Neural cell (in vitro differentiated cells): Measurements from ENCODE around the gene INO80. TPM values are rescaled to one million over a fixed set of nuclear protein-coding genes. Genes with fewer than 3 reads are reported as not detected.

Experiments
- H2AFZ ChIP-seq: fragments of 200-600, 300-800 bp; sonication (generic), shearing (Covaris generic); 2 replicates; pipeline ENCODE4 v1.6.0; 2014; ENCODE audit warnings: low read depth, mild to moderate bottlenecking, antibody characterized with exemption, low read length, moderate library complexity
- H3F3A ChIP-seq: fragments of 200-600 bp; shearing (Covaris generic); 2 replicates; pipeline ENCODE4 v1.6.1; 2016; ENCODE audit warnings: mild to moderate bottlenecking, moderate library complexity, mixed read lengths, antibody characterized with exemption, low read length; ENCODE audit not compliant: insufficient read depth, poor library complexity, severe bottlenecking
- H3K27ac ChIP-seq: fragments of 200-600, 300-800 bp; sonication (generic), shearing (Covaris generic); 2 replicates; pipeline ENCODE4 v1.5.1; 2014; ENCODE audit warnings: mild to moderate bottlenecking, low read length, moderate library complexity
- H3K27me3 ChIP-seq: fragments of 300-800, 200-600 bp; sonication (generic), shearing (Covaris generic); 2 replicates; pipeline ENCODE4 v1.6.0; 2014; ENCODE audit warnings: mild to moderate bottlenecking, low read depth, low read length, moderate library complexity; ENCODE audit not compliant: insufficient read depth
- H3K36me3 ChIP-seq: fragments of 300-800, 200-600 bp; sonication (generic), shearing (Covaris generic); 2 replicates; pipeline ENCODE4 v1.5.1; 2014; ENCODE audit warnings: mild to moderate bottlenecking, antibody characterized with exemption, low read length, moderate library complexity; ENCODE audit not compliant: insufficient read depth
- H3K4me2 ChIP-seq: fragments of 300-800, 200-600 bp; sonication (generic), shearing (Covaris generic); 2 replicates; pipeline ENCODE4 v1.6.0; 2014; ENCODE audit warnings: mild to moderate bottlenecking, low read length
- H3K4me3 ChIP-seq: fragments of 300-800, 200-600 bp; sonication (generic), shearing (Covaris generic); 2 replicates; pipeline ENCODE4 v1.5.1; 2014; ENCODE audit warnings: mild to moderate bottlenecking, low read length, moderate library complexity
- H3K79me2 ChIP-seq: fragments of 200-600 bp; shearing (Covaris generic); replicated peaks from 2 replicates; pipeline ENCODE4 v1.6.0; 2014; ENCODE audit warnings: mild to moderate bottlenecking, low read length, moderate library complexity; ENCODE audit not compliant: insufficient read depth
- H3K9ac ChIP-seq: fragments of 300-800, 200-600 bp; sonication (generic), shearing (Covaris generic); 2 replicates; pipeline ENCODE4 v1.6.1; 2016; ENCODE audit warnings: mild to moderate bottlenecking, low read length, mixed read lengths
- H3K9me2 ChIP-seq: fragments of 200-600 bp; shearing (Covaris generic); 2 replicates; pipeline ENCODE4 v1.6.1; 2016; ENCODE audit warnings: mild to moderate bottlenecking, low read length, mixed read lengths; ENCODE audit not compliant: insufficient read depth
- H3K9me3 ChIP-seq: fragments of 200-600, 300-800 bp; sonication (generic), shearing (Covaris generic); 2 replicates; pipeline ENCODE4 v1.6.1; 2016; ENCODE audit warnings: mild to moderate bottlenecking, mixed run types, low read length, moderate library complexity, mixed read lengths
- H4K20me1 ChIP-seq: fragments of 200-600 bp; shearing (Covaris generic); 2 replicates; pipeline ENCODE4 v1.6.1; 2016; ENCODE audit warnings: mild to moderate bottlenecking, mixed run types; ENCODE audit not compliant: insufficient read depth
- CTCF ChIP-seq: fragments of 450-650 bp; IDR thresholded peaks from 2 replicates; pipeline ENCODE4 v1.5.1; 2014; ENCODE audit warnings: antibody characterized with exemption, mild to moderate bottlenecking, moderate library complexity; ENCODE audit not compliant: poor library complexity, severe bottlenecking
- EP300 ChIP-seq: fragments of 450-650 bp; conservative IDR thresholded peaks from 2 replicates; pipeline ENCODE4 v1.6.1; 2014; ENCODE audit warnings: antibody characterized with exemption, mild to moderate bottlenecking, moderate library complexity; ENCODE audit not compliant: poor library complexity, severe bottlenecking
- EZH2 ChIP-seq: fragments of 200-600, 300-800 bp; shearing (Covaris generic), sonication (generic); IDR thresholded peaks from 2 replicates; pipeline ENCODE4 v1.6.1; 2014; ENCODE audit warnings: antibody characterized with exemption, low read length, borderline replicate concordance, mild to moderate bottlenecking; ENCODE audit not compliant: insufficient read depth, poor library complexity, severe bottlenecking
- MXI1 ChIP-seq: fragments of 450-650 bp; conservative IDR thresholded peaks from 2 replicates; pipeline ENCODE4 v1.6.1; 2014; ENCODE audit warnings: antibody characterized with exemption, mild to moderate bottlenecking; ENCODE audit not compliant: poor library complexity, severe bottlenecking
- POLR2AphosphoS5 ChIP-seq: IDR thresholded peaks from 2 replicates; pipeline ENCODE4 v1.6.1; 2012
- RAD21 ChIP-seq: fragments of 450-650 bp; conservative IDR thresholded peaks from 2 replicates; pipeline ENCODE4 v1.6.1; 2014; ENCODE audit warnings: antibody characterized with exemption, mild to moderate bottlenecking, moderate library complexity
- REST ChIP-seq: IDR thresholded peaks from 2 replicates; pipeline ENCODE4 v1.6.1; 2012; ENCODE audit warnings: borderline replicate concordance
- SMC3 ChIP-seq: fragments of 450-650 bp; conservative IDR thresholded peaks from 2 replicates; pipeline ENCODE4 v1.6.1; 2014; ENCODE audit warnings: antibody characterized with exemption, mild to moderate bottlenecking, moderate library complexity; ENCODE audit not compliant: poor library complexity
- TAF1 ChIP-seq: IDR thresholded peaks from 2 replicates; pipeline ENCODE4 v1.6.1; 2012; ENCODE audit warnings: low read depth
- polyA plus RNA-seq: library from polyadenylated mRNA; depleted of rRNA; stranded (reverse); fragments of >200 nt; gene quantifications from 2 replicates; pipeline ENCODE4 v1.2.3, GENCODE V29; 2014

INO80 gene
- polyA plus RNA-seq, 1 donor from 2014 or later: 8.4 TPM

GRCh38 chr15:41106947-41107346 is 9.1 kb downstream of the INO80 start:
- H3K27me3 ChIP-seq: no peaks in the 10 kb centered on the region
- H3K4me2 ChIP-seq: no peak overlapping the region
- no peak overlapping the region for H3K9ac ChIP-seq
- H3K27ac ChIP-seq: no peak overlapping the region
- no peak for TF ChIP-seq CTCF
- no peak for TF ChIP-seq RAD21
- no peak for TF ChIP-seq MXI1
- TF ChIP-seq EZH2: no peak
- TF ChIP-seq TAF1: no peak
- TF ChIP-seq REST: no peak
- no peak for TF ChIP-seq EP300
- no peak for TF ChIP-seq POLR2AphosphoS5
- TF ChIP-seq SMC3: no peak
- no peaks in the 10 kb centered on the region for H3F3A ChIP-seq
- H2AFZ ChIP-seq: no peak overlapping the region
- no peaks in the 10 kb centered on the region for H3K36me3 ChIP-seq
- peaks cover 19% of the 10 kb centered on the region for H3K79me2 ChIP-seq
- H4K20me1 ChIP-seq: no peaks in the 10 kb centered on the region
- no peaks in the 10 kb centered on the region for H3K9me3 ChIP-seq
- H3K9me2 ChIP-seq: no peaks in the 10 kb centered on the region
- no peak overlapping the region for H3K4me3 ChIP-seq

GRCh38 chr15:41105348-41106334 is 10.4 kb downstream of the INO80 start:
- H3K9me3 ChIP-seq: no peaks in the 10 kb centered on the region
- TF ChIP-seq RAD21 (no peak), MXI1 (no peak), POLR2AphosphoS5 (no peak), EP300 (no peak), EZH2 (no peak), TAF1 (no peak)
- H3K79me2 ChIP-seq: peaks cover 15% of the 10 kb centered on the region
- no peaks in the 10 kb centered on the region for H3F3A ChIP-seq
- no peak overlapping the region for H3K4me3 ChIP-seq
- H3K4me2 ChIP-seq: no peak overlapping the region
- no peaks in the 10 kb centered on the region for H3K36me3 ChIP-seq
- H3K9ac ChIP-seq: no peak overlapping the region
- H4K20me1 ChIP-seq: no peaks in the 10 kb centered on the region
- H3K9me2 ChIP-seq: no peaks in the 10 kb centered on the region
- no peak overlapping the region for H2AFZ ChIP-seq
- H3K27me3 ChIP-seq: no peaks in the 10 kb centered on the region
- no peak overlapping the region for H3K27ac ChIP-seq
